Measurements from ENCODE around the gene ZNF184. TPM values are rescaled to one million over a fixed set of nuclear protein-coding genes. Genes with fewer than 3 reads are reported as not detected.

Gene ZNF184
- total and polyA plus RNA-seq, 9 of the 15 experiments (the other 6 are each of a cell fraction or from before 2014, with no cell fraction given), result 7.6 to 22.2 (median 12.8) TPM

DNA sequence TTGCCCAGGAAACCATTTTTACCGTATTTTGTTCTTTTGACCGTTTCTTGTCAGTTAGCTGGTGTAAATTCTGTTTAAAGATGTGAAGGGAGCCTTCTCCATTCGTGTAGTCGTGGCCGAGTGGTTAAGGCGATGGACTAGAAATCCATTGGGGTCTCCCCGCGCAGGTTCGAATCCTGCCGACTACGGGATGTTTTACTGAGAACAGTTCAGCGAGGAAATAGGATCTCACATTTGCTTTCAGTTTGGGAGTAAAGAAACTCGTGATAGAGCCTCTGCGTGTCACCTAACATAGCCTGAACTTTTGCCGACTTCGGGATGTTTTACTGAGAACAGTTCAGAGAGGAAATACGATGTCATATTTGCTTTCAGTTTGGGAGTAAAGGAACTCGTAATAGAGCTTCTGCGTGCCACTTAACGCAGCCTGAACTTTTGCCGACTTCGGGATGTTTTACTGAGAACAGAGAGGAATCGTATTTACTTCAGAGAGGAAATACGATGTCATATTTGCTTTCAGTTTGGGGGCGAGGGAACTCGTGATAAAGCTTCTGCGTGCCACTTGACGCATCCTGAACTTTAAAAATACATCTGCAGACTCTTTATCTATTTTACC, 5.9 kb upstream of the ZNF184 start (continued):
- TF ChIP-seq EHMT2 (IDR thresholded peaks at IDR 0.05), result no peak
- no peak for TF ChIP-seq CREBBP (IDR thresholded peaks at IDR 0.05; ENCODE audit: low read depth, low read length)
- TF ChIP-seq, protein P1, sequence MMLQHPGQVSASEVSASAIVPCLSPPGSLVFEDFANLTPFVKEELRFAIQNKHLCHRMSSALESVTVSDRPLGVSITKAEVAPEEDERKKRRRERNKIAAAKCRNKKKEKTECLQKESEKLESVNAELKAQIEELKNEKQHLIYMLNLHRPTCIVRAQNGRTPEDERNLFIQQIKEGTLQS (IDR thresholded peaks at IDR 0.05), result no peak; the same call in 1 of the 2 replicates
- TF ChIP-seq, protein P1 (CRISPR knock-in tag; conservative IDR thresholded peaks at IDR 0.05), result no peak; the same call in 1 of the 2 replicates
- TF ChIP-seq GATAD2A (IDR thresholded peaks at IDR 0.05), result no peak
- no peak for TF ChIP-seq SAFB2 (IDR thresholded peaks at IDR 0.05; ENCODE audit: borderline replicate concordance, low read depth, low read length, severe bottlenecking)
- no peak for TF ChIP-seq FUS (optimal IDR thresholded peaks at IDR 0.05; ENCODE audit: low read depth, low read length)
- TF ChIP-seq MYNN (IDR thresholded peaks at IDR 0.05), result 0 out of 2 replicates have a peak, but pooled peaks have one; percentile 34
- no peak for TF ChIP-seq MYNN (CRISPR knock-in tag; IDR thresholded peaks at IDR 0.05)
- TF ChIP-seq MTF1 (CRISPR knock-in tag; IDR thresholded peaks at IDR 0.05; ENCODE audit: borderline replicate concordance), result no peak
- TF ChIP-seq, protein P2, sequence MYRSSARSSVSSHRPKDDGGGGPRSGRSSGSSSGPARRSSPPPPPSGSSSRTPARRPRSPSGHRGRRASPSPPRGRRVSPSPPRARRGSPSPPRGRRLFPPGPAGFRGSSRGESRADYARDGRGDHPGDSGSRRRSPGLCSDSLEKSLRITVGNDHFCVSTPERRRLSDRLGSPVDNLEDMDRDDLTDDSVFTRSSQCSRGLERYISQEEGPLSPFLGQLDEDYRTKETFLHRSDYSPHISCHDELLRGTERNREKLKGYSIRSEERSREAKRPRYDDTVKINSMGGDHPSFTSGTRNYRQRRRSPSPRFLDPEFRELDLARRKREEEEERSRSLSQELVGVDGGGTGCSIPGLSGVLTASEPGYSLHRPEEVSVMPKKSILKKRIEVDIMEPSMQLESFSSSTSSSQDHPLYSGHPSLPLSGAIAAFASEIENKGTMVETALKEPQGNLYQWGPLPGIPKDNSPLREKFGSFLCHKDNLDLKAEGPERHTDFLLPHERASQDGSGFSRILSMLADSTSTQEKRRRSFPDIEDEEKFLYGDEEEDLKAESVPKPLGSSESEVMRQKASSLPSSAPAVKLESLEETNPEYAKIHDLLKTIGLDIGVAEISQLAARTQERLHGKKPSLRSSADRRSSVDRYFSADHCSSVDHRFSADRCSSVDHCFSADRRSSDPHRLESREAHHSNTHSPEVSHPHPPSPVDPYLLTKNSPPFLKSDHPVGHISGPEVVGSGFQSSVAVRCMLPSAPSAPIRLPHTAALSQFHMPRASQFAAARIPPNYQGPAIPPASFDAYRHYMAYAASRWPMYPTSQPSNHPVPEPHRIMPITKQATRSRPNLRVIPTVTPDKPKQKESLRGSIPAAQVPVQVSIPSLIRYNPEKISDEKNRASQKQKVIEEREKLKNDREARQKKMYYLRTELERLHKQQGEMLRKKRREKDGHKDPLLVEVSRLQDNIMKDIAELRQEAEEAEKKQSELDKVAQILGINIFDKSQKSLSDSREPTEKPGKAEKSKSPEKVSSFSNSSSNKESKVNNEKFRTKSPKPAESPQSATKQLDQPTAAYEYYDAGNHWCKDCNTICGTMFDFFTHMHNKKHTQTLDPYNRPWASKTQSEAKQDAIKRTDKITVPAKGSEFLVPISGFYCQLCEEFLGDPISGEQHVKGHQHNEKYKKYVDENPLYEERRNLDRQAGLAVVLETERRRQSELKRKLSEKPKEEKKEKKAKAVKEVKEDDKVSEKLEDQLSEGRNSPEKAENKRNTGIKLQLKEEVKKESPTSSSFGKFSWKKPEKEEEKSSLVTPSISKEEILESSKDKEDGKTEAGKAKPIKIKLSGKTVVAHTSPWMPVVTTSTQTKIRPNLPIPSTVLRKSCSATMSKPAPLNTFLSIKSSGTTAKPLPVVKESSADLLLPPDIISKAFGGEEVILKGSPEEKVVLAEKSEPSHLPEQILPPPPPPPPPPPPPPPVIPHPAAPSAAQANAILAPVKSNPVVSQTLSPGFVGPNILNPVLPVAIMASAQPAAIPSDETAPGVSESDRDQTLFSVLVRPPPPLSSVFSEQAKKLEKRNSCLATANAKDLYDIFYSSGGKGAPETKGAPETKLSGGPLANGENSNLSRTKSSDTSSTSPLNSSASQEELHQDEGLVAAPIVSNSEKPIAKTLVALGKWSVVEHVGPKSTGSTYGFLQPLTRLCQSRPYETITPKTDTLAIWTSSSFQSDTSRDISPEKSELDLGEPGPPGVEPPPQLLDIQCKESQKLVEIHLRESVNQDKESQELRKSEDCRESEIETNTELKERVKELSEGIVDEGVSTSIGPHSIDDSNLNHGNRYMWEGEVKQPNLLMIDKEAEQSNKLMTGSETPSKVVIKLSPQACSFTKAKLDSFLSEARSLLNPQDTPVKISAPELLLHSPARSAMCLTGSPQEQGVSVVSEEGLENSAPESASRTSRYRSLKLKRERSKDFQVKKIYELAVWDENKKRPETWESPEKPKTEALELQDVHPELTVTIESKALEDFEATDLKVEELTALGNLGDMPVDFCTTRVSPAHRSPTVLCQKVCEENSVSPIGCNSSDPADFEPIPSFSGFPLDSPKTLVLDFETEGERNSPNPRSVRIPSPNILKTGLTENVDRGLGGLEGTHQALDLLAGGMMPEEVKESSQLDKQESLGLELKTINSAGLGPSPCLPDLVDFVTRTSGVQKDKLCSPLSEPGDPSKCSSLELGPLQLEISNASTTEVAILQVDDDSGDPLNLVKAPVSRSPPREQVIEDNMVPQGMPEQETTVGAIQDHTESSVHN (IDR thresholded peaks at IDR 0.05; ENCODE audit: borderline replicate concordance in 1 of 2, low read depth in 1 of 2), result no peak
- no peak for TF ChIP-seq ZZZ3 (IDR thresholded peaks at IDR 0.05)
- TF ChIP-seq POLR2B (IDR thresholded peaks at IDR 0.05; ENCODE audit: low read depth, partially characterized antibody), result no peak
- peak; percentile 91 for TF ChIP-seq KDM2B (CRISPR knock-in tag; IDR thresholded peaks at IDR 0.05)
- TF ChIP-seq TARDBP (IDR thresholded peaks at IDR 0.05), result peak; percentile 60; the same call in 1 of the 2 replicates
- no peak for TF ChIP-seq FOS (IDR thresholded peaks at IDR 0.05; ENCODE audit: extremely low read depth, insufficient read length)
- no peak for TF ChIP-seq C11orf30 (IDR thresholded peaks at IDR 0.05; ENCODE audit: low read depth)
- TF ChIP-seq ARID3B (CRISPR knock-in tag; IDR thresholded peaks at IDR 0.05; ENCODE audit: borderline replicate concordance), result no peak
- TF ChIP-seq SMAD1 (IDR thresholded peaks at IDR 0.05; ENCODE audit: low read depth, low read length, partially characterized antibody), result no peak
- TF ChIP-seq TRIM28 (IDR thresholded peaks at IDR 0.05), result peak; percentile 38; the same call in 1 of the 2 replicates

All from K562 (cell line).